DMS79 (cell line): Measurements from ENCODE around the gene EME2.

ENCODE experiments used
- DNase-seq: peaks from one replicate; lab custom pipeline; 2025; lab: John Stamatoyannopoulos, UW

The EME2 gene

DNA sequence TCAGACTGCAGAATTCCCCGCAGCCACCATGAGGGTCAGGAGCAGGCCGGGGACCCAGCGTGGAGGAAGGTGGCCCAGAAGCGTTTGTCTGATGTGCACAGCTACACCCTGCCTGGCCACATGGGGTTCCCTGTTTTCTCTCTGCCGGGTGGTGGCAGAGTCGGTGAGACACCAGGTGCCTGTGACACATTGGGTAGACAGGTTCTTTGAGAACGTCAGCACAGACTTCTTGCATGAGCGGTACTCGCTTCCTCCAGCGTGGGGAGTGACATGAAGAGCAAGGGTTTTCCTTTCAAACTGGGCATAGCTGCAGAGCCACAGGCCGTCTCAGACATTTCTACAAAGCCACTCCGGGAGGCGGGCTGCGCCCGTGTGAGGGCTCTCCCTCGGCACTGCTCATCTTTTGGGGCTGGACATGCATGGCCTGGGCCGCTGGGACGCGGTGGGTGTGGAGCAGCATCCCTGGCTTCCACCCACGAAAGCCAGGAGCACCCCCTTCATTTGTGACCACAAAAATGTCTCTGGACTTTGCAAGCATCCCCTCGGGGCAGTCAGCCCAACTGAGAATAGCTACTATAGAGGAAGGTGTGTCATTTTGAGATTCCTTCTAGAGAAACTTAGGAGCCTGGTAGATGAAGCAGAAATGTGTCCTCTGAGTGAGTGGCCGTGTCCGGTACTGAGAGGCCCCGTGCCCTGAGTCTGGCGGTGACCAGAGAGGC is 27.3 kb upstream of the EME2 start:
- DNase-seq = no peak

DNA sequence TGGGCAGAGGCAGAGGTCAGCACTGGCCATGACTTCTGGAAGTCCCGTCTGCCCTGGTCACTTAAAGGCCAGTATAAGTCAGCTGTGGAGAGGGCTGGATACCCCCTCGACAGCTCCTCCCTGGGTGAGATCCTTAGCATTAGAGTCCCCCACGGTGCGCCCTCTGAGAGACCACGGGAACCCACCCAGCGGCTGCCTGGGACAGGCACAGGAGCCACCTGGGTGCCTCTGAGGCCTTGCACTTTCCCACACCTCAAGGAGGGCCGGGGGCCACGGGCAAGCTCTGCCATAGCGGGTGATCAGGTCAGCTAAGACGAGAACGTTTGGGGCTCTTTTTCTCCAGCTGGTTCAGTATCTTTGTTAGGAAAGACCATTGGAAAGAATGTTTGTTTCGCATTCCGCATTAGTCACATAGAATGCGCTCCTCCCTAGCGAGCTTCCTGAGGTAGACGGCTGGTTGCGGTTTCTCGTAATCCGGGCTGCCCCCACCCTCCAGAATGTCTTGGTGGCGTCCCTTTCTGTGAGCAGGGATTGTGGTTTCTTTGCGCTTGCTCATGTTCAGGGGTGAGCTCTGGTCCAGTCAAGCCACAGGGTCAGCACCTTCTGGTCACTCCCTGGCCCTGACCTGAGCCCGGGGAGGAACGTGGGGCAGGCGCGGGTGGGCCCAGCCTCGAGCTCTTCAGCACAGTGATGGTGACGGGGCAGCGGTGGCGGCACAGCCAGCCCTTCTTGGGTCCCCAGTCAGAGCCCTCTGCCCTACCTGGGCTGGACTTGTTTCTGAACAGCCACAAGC is 26.5 kb upstream of the EME2 start:
- DNase-seq = no peak

DNA sequence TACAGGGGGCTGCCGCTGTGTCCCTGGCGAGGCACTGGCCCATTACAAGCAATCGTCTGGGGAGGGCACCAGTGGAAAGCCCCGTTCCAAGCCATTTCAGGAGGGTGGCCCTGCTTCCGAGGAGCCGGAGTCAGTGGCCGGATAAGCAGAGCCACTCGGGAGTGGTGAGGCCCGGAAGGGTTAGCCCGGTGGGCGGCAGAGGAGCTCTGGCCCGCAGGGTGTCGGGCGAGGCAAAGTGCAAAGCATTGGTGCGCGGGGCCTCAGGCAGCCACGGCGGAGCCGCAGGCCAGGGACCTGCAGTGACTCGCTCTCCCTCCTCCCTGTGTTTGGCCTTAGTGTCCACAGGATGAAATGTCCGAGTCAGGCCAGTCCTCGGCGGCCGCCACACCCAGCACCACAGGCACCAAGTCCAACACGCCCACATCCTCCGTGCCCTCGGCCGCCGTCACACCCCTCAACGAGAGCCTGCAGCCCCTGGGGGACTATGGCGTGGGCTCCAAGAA is 25.9 kb upstream of the EME2 start:
- DNase-seq = no peak

DNA sequence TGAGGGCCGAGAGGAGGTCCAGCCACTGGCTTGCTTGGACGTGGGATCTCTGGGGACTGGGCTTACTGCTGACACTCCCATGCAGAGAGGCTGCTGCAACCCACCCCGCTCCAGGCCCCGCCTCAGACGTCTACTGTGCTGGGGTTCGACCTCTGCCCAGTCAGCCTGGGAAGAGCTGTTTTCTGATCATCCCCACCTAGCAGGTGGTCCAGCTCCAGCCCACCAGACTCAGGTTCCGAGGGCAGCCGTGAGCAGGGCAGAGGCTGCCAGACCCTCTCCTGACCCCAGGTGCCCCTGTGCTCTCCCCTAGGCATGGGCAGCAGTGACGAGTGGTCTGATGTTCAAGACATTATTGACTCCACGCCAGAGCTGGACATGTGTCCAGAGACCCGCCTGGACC is 24.7 kb upstream of the EME2 start:
- DNase-seq = no peak

DNA sequence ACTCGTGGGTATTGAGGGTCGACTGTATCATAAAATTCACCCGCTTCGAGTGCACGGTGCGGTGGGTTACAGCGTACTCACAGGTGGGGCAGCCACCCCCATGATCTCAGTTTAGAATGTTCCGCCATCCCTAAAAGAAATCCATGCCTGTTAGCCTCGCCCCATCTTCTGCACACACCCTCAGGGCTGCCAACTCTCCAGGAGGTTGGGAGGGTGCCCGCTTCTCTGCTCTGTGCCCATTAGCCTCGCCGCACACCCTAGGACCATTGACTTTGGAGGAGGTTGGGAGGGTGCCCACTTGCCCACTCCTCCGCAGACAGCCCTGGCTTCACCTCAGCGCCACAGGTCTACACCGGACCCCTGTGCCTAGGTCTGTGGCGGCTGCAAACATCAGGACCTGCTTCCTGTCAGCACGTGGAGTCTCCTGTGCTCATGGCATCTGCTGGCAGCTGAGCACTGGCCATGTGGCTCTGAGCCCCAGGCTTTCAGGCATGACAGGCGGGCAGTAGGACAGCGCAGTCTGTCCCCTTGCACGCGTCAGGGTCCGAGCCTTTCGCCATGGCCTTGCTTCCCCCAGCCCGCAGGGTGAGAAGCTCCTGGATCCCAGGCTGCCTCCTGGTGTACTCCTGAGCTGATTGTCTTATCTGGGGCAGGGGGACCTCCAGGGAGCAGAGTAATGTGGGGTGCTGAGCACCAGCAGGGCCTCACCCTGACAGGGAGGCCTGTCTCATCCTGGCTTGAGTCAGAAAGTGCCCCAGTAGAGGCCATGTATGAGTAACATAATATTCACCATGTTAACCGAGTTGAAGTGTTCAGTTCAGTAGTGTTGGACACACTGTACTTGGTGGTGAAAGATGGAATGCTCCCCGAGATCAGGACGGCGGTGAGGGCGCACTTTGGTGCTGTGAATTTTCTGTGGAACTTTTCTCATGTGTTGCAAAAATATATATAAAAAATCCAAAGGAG is 23.2 kb upstream of the EME2 start:
- DNase-seq = no peak

DNA sequence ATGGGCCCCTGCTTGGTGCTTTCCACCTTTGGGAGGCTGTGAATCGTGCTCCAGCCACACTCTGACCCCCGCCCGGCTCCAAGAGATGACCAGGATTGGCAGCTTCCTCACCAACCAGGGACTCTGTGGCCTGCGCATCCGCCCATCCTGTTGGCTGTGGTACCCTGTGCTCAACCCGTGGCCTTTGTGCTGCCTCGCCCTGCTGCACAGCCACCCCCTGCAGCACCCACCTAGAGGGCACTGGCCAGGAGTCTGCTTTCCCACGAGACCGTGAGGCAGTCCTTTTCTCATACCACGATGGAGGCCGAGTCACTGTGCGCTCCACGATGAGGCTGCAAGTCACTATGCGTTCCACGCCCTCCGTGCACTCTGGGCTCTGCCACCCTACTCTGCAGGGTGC is 20.7 kb upstream of the EME2 start:
- DNase-seq = no peak

DNA sequence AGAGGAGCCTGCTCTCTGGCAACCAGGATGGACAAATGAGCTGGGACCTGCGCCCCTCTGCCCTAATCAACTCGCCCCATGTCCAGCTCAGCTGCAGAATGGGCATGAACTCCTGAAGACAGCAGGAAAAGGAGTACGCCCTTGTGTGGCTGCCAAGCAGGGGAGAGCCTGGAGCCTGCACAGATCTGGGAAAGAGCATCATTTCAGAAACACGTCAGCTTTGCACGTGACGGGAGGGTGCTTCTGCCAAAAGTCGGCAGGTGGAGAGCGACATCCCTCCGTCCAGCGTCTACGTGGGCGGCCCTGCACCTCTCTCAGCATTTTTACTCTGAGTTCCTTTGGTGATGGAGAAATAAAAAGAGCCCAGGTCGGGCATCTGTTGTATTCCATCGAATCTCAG is 19.8 kb upstream of the EME2 start:
- DNase-seq = no peak

DNA sequence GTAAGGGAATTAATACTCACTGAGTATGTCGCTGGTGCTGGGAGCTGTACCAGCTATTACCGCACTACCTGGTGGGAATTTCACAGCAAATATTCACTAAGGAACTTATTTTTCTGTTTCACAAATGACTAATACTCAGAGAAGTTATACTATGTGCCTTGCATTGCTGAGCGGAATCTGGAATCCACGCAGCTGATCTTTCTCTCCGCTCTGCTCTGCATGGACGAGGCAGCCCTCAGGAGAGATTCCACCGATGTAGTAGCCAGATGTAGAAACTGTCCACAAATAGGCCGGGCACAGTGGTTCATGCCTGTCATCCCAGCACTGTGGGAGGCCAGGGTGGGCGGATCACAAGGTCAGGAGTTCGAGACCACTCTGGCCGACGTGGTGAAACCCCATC is 18.4 kb upstream of the EME2 start:
- DNase-seq = no peak

DNA sequence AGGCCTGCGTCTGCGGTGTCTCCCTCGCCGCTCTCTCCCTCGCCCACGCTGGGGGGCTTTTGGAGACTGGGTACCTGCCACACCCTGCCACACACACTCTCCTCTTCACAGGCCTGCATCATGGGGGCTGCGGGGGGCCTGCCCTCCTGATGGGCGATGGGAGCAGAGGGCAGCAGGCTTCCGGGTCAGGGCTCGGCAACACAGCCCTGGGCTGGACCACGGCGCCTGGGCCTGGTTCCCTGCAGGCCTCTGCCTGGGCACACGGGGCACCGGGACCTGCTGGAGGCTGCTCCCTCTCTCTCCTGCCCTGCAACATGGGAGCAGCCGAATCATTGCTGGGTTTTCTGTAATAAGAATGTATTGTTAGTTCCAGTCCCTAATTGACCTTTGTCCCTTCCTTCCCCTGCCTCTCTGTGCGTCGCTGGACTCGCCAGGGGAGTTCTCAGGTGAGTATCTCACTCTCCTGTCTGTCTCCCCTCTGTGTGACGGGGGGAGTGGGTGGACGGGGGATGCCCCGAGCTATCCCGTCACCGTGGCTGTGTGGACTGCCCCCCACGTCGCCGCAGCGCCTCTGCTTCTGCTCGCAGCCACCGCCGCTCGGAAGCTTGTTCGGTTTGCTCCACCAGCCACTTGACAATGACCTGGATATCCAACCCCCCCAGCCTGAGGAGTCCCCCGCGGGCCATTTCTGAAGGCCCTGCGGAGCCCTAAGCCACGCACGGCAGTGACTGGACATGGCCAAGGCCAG is 14.7 kb upstream of the EME2 start:
- DNase-seq = no peak

DNA sequence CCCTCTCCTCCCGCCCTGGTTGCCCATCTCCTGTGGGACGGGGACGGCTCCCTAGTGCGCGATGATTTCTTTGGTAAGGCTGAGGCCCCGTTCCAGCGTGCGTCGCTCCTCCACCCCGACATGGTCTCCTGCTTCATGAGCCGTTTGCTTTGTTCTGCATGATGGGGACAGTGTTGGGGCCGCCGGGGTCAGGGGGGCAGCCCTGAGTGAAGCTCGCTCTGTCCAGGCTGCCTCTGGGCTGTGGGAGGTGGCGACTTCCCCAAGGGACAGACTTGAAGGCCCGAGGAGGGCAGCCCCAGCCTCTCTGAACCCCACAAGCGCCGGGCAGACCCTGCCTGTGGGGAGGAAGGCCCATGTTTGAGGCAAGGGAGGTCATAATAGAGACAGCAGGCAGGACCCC is 13.7 kb upstream of the EME2 start:
- DNase-seq = no peak

DNA sequence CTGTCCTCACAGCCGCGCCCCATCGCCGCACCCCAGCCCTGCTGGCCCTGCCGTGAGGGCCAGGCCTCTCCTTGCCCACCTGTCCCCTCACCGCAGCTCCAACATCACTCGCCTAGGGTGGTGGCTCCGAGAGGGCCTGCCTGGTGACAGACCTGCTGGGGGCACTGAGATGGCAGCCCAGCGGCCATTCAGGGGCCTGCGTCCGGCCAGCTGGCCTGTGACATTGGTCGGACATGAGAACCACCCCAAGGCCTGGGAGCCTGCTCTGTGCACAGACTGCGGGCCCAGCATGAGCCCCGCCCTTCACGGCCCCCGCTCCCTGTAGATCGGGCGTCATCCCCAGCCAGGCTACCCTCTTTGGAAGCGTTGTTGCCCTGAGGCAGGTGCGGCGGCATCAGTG is 13.1 kb upstream of the EME2 start:
- DNase-seq = no peak

DNA sequence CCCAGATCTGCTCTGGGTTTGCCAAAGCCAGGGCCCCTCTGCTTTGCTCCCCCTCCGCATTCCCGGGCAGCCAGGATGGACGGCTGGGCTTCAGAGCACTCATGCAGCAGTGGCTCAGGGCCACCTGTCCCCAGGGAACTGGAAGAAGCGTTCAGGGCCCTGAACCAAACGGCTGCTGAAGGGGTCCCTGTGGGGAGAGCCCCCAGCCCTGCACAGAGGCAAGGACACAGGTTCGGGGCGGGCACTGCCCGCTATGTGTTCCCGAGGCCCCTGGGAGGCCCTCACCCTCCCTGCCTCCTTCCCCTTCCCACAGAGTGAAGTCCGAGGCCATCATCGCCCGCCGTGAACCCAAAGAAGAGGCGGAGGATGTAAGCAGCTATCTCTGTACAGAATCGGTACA is 11.7 kb upstream of the EME2 start:
- no peak for DNase-seq

DNA sequence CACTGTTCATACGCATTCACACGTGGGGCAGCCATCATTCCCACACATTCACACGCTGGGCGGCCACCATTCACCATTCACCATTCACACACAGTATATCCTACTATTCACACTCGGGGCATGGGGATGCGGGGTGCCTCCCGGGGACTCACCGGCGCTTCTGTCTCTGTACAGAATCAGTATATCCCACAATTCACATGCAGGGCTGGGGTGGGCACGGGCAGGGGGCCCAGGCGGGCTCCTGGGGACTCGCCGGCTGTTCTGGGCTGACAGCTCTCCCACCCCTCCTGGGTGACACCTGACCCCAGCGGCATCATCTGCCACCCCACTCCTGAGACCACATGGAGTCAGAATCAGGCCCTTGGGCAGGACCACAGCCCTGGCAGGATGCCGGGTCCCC is 10.9 kb upstream of the EME2 start:
- no peak for DNase-seq

DNA sequence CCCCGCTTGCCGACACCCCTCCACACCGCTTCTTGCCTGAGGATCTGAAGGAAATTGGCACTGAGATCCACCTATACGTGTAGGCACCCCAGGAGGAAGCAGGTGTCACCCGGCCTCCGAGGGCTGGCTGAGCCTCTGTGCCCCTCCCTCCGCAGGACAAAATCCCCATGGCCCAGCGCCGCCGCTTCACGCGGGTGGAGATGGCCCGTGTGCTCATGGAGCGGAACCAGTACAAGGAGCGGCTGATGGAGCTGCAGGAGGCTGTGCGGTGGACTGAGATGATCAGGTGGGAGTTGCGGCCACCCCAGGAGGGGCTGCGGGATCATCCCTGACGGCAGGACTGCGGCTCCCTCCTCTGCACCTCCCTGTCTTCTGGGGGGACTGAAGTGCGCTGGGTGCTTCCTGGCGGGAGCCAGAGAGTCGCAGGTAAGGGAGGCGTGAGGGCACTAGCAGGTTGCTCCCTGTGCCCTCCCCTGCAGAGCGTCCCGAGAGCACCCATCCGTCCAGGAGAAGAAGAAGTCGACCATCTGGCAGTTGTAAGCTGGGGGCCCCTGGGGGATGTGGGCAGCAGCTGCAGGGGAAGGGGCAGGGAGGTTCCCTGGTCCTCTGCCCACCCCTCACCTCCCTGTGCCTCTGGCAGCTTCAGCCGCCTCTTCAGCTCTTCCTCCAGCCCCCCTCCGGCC is 10.3 kb upstream of the EME2 start:
- no peak for DNase-seq

DNA sequence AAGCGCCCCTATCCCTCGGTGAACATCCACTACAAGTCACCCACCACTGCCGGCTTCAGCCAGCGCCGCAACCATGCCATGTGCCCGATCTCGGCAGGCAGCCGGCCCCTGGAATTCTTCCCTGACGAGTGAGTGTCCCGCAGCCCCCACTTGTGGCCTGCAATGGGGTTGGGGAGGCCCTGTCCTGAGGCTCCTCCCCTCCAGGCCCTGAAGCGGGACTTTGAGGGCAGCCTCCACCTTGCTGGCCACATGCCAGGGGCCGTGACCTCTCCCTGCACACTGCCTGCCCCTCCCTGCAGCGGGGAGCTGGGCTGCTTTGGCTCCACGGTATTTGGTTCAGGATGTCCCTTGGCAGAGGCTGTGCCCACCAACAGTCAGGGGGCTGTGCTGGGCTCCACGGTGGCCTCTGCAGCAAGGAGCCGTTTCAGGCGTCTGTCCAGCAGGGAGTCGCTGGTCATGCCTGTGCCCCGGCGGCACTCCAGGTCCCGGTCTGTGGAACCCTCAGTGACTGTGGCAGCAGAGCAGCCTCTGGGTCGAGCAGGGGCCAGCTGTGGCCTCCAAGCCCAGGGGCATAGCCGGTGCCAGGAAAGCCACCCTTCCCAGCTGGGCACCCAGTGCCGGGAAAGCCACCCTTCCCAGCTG is 9.6 kb upstream of the EME2 start:
- no peak for DNase-seq

DNA sequence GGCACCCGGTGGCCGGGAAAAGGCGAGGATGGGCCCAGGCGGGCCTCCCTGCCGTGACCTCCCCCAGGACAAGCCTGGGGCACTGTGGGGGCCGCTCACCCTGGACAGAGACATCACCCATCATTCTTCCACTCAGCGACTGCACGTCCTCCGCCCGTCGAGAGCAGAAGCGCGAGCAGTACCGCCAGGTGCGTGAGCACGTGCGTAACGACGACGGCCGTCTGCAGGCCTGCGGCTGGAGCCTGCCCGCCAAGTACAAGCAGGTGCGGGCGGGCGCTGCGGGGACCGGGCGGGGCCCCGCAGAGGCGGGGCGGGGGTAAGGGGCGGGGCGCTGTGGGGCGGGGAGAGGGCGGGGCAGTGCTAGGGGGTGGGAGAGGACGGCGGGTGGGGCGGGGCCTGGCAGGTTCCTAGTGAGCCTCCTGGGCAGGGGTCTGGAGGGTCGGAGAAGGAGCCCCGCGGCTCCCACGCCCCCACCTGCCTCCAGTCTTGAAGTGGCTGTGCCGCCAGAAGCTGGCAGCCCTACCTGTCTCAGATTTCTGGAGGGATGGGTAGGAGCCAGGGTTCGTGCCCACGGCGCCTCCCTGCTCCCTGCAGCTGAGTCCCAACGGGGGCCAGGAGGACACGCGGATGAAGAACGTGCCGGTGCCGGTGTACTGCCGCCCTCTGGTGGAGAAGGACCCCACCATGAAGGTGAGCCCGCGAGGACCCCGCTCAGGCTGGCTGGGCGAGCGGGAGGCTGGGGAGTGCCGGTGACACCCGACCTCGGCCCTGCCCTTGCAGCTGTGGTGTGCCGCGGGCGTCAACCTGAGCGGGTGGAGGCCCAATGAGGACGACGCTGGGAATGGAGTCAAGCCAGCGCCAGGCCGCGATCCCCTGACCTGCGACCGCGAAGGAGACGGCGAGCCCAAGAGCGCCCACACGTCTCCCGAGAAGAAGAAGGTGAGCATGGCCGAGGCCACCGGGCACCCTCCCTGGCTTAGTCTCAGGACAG is 8.8 kb upstream of the EME2 start:
- no peak for DNase-seq

DNA sequence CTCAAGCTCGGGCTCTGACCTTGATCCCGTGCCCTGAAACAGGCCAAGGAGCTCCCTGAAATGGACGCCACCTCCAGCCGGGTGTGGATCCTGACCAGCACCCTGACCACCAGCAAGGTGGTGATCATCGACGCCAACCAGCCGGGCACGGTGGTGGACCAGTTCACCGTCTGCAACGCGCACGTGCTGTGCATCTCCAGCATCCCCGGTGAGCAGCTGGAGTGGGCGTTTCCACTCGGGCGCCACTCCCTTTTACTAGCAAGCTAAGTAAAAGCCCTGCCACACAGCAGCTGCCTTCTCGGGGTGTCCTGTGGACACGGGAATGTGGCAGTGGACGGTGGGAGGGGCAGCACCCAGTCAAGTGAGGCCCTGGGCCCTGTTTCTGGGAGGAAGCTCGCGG is 7.6 kb upstream of the EME2 start:
- DNase-seq = no peak

DNA sequence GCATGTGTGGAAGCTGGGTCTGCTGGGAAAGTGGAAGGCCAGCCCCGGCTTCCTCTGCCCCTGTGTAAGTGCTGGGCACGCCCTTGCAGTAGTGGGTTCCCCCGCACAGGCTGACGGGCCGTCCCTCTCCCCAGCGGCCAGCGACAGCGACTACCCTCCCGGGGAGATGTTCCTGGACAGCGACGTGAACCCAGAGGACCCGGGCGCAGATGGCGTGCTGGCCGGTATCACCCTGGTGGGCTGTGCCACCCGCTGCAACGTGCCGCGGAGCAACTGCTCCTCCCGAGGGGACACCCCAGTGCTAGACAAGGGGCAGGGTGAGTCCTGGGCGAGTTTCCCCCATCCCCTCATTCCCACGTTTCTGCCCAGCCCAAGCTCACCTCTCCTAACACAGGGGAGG is 6.8 kb upstream of the EME2 start:
- no peak for DNase-seq

DNA sequence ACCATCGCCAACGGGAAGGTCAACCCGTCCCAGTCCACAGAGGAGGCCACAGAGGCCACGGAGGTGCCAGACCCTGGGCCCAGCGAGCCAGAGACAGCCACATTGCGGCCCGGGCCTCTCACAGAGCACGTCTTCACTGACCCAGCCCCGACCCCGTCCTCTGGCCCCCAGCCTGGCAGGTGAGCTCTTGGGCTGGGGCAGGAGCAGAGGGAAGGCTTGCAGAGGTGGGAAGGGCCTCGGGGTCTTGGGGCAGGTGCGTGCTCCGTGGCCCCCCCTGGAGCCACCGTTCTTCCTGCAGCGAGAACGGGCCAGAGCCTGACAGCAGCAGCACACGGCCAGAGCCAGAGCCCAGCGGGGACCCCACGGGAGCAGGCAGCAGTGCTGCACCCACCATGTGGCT is 6.4 kb upstream of the EME2 start:
- no peak for DNase-seq
